ENCODE measurements around the gene BICRA.
"Not testable (repeated sequence)": the region's sequence is repeated elsewhere in the genome, so short reads cannot be mapped to it uniquely, and the experiment has no call there.

BICRA gene

DNA sequence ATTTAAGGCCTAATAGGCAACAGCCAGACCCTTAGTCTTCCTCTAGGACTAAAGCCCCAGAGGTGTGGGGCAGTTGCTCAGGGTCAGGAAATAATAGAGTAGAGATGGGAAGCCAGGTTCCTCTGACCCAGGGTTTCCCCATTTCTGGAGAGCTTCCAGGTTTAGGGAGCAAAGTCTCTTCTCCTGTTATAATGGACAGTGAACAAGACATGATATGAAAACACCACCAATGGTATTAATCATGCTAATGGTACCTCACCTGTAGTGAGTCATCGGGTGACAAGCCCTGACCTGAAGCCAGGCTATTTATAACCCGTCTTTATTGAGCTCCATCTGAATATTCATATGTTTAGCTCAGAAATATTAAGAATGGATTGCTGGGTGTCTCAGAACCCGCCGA, 24.6 kb downstream of the BICRA start (continued):
- TF ChIP-seq, protein P1, sequence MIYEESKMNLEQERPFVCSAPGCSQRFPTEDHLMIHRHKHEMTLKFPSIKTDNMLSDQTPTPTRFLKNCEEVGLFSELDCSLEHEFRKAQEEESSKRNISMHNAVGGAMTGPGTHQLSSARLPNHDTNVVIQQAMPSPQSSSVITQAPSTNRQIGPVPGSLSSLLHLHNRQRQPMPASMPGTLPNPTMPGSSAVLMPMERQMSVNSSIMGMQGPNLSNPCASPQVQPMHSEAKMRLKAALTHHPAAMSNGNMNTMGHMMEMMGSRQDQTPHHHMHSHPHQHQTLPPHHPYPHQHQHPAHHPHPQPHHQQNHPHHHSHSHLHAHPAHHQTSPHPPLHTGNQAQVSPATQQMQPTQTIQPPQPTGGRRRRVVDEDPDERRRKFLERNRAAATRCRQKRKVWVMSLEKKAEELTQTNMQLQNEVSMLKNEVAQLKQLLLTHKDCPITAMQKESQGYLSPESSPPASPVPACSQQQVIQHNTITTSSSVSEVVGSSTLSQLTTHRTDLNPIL (CRISPR knock-in tag; IDR thresholded peaks at IDR 0.05; ENCODE audit: low read depth): no peak
- TF ChIP-seq ESRRG (CRISPR knock-in tag; IDR thresholded peaks at IDR 0.05): no peak
- TF ChIP-seq OSR1 (CRISPR knock-in tag; IDR thresholded peaks at IDR 0.05): no peak

- no peak for ATAC-seq
- no peak for TF ChIP-seq ZFP3 (CRISPR knock-in tag; IDR thresholded peaks at IDR 0.05)
- no peak for TF ChIP-seq POU6F1 (CRISPR knock-in tag; IDR thresholded peaks at IDR 0.05; ENCODE audit: borderline replicate concordance, low read depth)
- TF ChIP-seq, protein P1 (CRISPR knock-in tag; IDR thresholded peaks at IDR 0.05; ENCODE audit: low read depth): no peak
- no peak for TF ChIP-seq ZC3H10 (CRISPR knock-in tag; IDR thresholded peaks at IDR 0.05)
- no peak for TF ChIP-seq SNAI2 (CRISPR knock-in tag; IDR thresholded peaks at IDR 0.05)
- TF ChIP-seq, protein P2, sequence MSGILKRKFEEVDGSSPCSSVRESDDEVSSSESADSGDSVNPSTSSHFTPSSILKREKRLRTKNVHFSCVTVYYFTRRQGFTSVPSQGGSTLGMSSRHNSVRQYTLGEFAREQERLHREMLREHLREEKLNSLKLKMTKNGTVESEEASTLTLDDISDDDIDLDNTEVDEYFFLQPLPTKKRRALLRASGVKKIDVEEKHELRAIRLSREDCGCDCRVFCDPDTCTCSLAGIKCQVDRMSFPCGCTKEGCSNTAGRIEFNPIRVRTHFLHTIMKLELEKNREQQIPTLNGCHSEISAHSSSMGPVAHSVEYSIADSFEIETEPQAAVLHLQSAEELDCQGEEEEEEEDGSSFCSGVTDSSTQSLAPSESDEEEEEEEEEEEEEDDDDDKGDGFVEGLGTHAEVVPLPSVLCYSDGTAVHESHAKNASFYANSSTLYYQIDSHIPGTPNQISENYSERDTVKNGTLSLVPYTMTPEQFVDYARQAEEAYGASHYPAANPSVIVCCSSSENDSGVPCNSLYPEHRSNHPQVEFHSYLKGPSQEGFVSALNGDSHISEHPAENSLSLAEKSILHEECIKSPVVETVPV (CRISPR knock-in tag; IDR thresholded peaks at IDR 0.05): no peak
- no peak for TF ChIP-seq OSR1 (CRISPR knock-in tag; IDR thresholded peaks at IDR 0.05)
- TF ChIP-seq, protein P3, sequence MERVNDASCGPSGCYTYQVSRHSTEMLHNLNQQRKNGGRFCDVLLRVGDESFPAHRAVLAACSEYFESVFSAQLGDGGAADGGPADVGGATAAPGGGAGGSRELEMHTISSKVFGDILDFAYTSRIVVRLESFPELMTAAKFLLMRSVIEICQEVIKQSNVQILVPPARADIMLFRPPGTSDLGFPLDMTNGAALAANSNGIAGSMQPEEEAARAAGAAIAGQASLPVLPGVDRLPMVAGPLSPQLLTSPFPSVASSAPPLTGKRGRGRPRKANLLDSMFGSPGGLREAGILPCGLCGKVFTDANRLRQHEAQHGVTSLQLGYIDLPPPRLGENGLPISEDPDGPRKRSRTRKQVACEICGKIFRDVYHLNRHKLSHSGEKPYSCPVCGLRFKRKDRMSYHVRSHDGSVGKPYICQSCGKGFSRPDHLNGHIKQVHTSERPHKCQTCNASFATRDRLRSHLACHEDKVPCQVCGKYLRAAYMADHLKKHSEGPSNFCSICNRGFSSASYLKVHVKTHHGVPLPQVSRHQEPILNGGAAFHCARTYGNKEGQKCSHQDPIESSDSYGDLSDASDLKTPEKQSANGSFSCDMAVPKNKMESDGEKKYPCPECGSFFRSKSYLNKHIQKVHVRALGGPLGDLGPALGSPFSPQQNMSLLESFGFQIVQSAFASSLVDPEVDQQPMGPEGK (CRISPR knock-in tag; IDR thresholded peaks at IDR 0.05; ENCODE audit: borderline replicate concordance): no peak
- TF ChIP-seq ESRRG (CRISPR knock-in tag; IDR thresholded peaks at IDR 0.05): no peak
- TF ChIP-seq RARB (CRISPR knock-in tag; IDR thresholded peaks at IDR 0.05): no peak
- no peak for TF ChIP-seq ZNF8 (CRISPR knock-in tag; IDR thresholded peaks at IDR 0.05)
Measured at GRCh38 chr19:47633996-47634395, 25.1 kb downstream of the BICRA start.

GRCh38 chr19:47635152-47635754, 26.3 kb downstream of the BICRA start:
- ATAC-seq: not testable (repeated sequence)

- no peak for ATAC-seq
- TF ChIP-seq ESRRG (CRISPR knock-in tag; IDR thresholded peaks at IDR 0.05) (no peak), ZNF8 (CRISPR knock-in tag; IDR thresholded peaks at IDR 0.05) (no peak), TCF4 (CRISPR knock-in tag; IDR thresholded peaks at IDR 0.05; ENCODE audit: borderline replicate concordance) (no peak), ZFP3 (CRISPR knock-in tag; IDR thresholded peaks at IDR 0.05) (no peak), GLIS3 (CRISPR knock-in tag; IDR thresholded peaks at IDR 0.05) (no peak), POU6F1 (CRISPR knock-in tag; IDR thresholded peaks at IDR 0.05; ENCODE audit: borderline replicate concordance, low read depth) (no peak), ZC3H10 (CRISPR knock-in tag; IDR thresholded peaks at IDR 0.05) (no peak), TSHZ2 (CRISPR knock-in tag; IDR thresholded peaks at IDR 0.05) (no peak), PPARA (CRISPR knock-in tag; IDR thresholded peaks at IDR 0.05; ENCODE audit: borderline replicate concordance) (no peak), ISL1 (CRISPR knock-in tag; IDR thresholded peaks at IDR 0.05) (no peak), ZFP30 (CRISPR knock-in tag; IDR thresholded peaks at IDR 0.05) (no peak), BACH2 (CRISPR knock-in tag; IDR thresholded peaks at IDR 0.05; ENCODE audit: borderline replicate concordance) (no peak), ZNF565 (CRISPR knock-in tag; conservative IDR thresholded peaks at IDR 0.05; ENCODE audit: low read depth) (no peak)
- TF ChIP-seq, protein P1 (CRISPR knock-in tag; IDR thresholded peaks at IDR 0.05; ENCODE audit: low read depth): no peak
- TF ChIP-seq, protein P3 (CRISPR knock-in tag; IDR thresholded peaks at IDR 0.05; ENCODE audit: borderline replicate concordance): no peak
Measured at GRCh38 chr19:47637550-47637949, 28.6 kb downstream of the BICRA start.

Measured in SK-N-SH treated with all-trans-retinoic acid at 6 μM for 48 hours (cell line).